Panc1 (cell line): ENCODE measurements around the gene ETFA. TPM values are rescaled to one million over a fixed set of nuclear protein-coding genes. Genes with fewer than 3 reads are reported as not detected.
"Not testable (repeated sequence)": the region's sequence is repeated elsewhere in the genome, so short reads cannot be mapped to it uniquely, and the experiment has no call there.

Experiments
- ATAC-seq: fragments of 200-7000 bp; cut with Tn5 transposase; 2 replicates; pipeline ENCODE4 v1.9.1; 2020; ENCODE audit warnings: mild to moderate bottlenecking, moderate library complexity
- BruUV-seq: library from RNA; stranded (reverse); fragments of 400-500 nt; replicated peaks from 2 replicates; lab custom pipeline; 2021; lab: Mats Ljungman, UMichigan
- CTCF ChIA-PET: fragments of 300-600 bp; sonication (Branson Sonifier 250); formaldehyde crosslinking; loops from one replicate; lab custom pipeline; 2022; ENCODE audit warnings: antibody characterized with exemption; lab: Charles Lee
- POLR2A ChIA-PET: fragments of 300-600 bp; sonication (Branson Sonifier 250); formaldehyde crosslinking; loops from one replicate; lab custom pipeline; 2022; ENCODE audit warnings: antibody characterized with exemption; lab: Charles Lee
- DNase-seq: peaks from one replicate; pipeline ENCODE4 v3.0.0-alpha.2; 2010; ENCODE audit warnings: low read depth, low spot score
- H3K27ac ChIP-seq: 2 replicates; pipeline ENCODE4 v1.5.1; 2011; ENCODE audit warnings: mild to moderate bottlenecking, low read length, inconsistent platforms
- H3K27me3 ChIP-seq: fragments of 200-500 bp; sonication (Bioruptor generic); 2 replicates; pipeline ENCODE4 v1.6.0; 2014; ENCODE audit warnings: low read length, inconsistent platforms; ENCODE audit not compliant: control insufficient read depth, insufficient read depth
- H3K36me3 ChIP-seq: fragments of 200-500 bp; sonication (Bioruptor generic); 2 replicates; pipeline ENCODE4 v1.5.1; 2014; ENCODE audit warnings: inconsistent platforms, mild to moderate bottlenecking, low read length, moderate library complexity; ENCODE audit not compliant: control insufficient read depth, insufficient read depth
- H3K4me1 ChIP-seq: 2 replicates; pipeline ENCODE4 v1.5.1; 2011; ENCODE audit warnings: inconsistent platforms, mild to moderate bottlenecking, low read length, moderate library complexity; ENCODE audit not compliant: control insufficient read depth, insufficient read depth
- H3K4me3 ChIP-seq, 2 experiments: 2 replicates each; pipeline ENCODE4 v1.5.1; 2011 to 2012; ENCODE audit warnings: low read depth in 2 of 2, low read length in 2 of 2, mild to moderate bottlenecking in 2 of 2, inconsistent platforms in 1 of 2, moderate library complexity in 1 of 2
- H3K9me3 ChIP-seq: fragments of 200-500 bp; sonication (Bioruptor generic); 2 replicates; pipeline ENCODE4 v1.5.1; 2014; ENCODE audit warnings: low read depth, mild to moderate bottlenecking, inconsistent platforms, low read length, moderate library complexity; ENCODE audit not compliant: control insufficient read depth, insufficient read depth
- CTCF ChIP-seq: fragments of 450-650 bp; IDR thresholded peaks from 2 replicates; pipeline ENCODE4 v1.5.1; 2017; ENCODE audit warnings: mild to moderate bottlenecking
- POLR2AphosphoS5 ChIP-seq: IDR thresholded peaks from 2 replicates; pipeline ENCODE4 v1.6.1; 2012; ENCODE audit warnings: mild to moderate bottlenecking, low read depth, low read length, moderate library complexity
- REST ChIP-seq, 2 experiments: IDR thresholded peaks; 2 replicates each; pipeline ENCODE4 v1.6.1; 2011 to 2012; ENCODE audit warnings: low read depth in 2 of 2, control low read depth in 1 of 2, low read length in 1 of 2, mild to moderate bottlenecking in 1 of 2, moderate library complexity in 1 of 2; ENCODE audit not compliant: insufficient read depth in 1 of 2
- SIN3A ChIP-seq: IDR thresholded peaks from 2 replicates; pipeline ENCODE4 v1.6.1; 2012; ENCODE audit warnings: low read depth, mild to moderate bottlenecking, low read length, moderate library complexity, borderline replicate concordance; ENCODE audit not compliant: insufficient read depth
- TCF7L2 ChIP-seq: IDR thresholded peaks from 2 replicates; pipeline ENCODE4 v1.6.1; 2011; ENCODE audit warnings: mild to moderate bottlenecking, low read depth, low read length, inconsistent platforms
- in situ Hi-C: cut with HindIII; loops from 2 replicates; pipeline ENCODE4 v1.10.0; 2016; ENCODE audit warnings: low sequenced_read_pairs, low pct_unique_long_range_greater_than_20kb
- intact Hi-C: fragments of 100-400 bp; cut with micrococcal nuclease; formaldehyde crosslinking; loops from one replicate; pipeline ENCODE4 v1.10.0; 2022; ENCODE audit not compliant: unreplicated experiment
- total RNA-seq: library from RNA; stranded (reverse); gene quantifications from one replicate; pipeline ENCODE4 v1.2.1, GENCODE V29; 2021; ENCODE audit not compliant: unreplicated experiment

The ETFA gene
- total RNA-seq, 1 experiment from 2014 or later, result 159 TPM

DNA sequence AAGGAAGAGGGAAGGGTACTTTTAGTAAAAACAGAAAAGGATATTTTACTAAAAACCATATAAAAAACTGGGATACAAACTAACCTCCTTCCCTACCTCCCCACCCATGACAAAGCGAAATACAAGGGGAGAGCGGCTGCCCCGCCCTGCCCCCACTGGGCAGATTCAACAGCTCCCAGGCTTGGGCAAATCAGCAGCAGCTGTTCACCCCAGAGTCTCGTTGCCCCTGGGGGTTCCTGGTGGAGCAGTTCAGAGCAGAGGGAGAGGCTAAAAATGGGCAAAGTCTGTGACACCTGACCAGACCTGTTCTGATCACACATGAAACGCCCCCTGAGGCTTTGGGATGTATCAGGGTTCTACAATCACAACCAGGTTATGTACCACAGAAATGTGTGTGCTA, 2.5 kb upstream of the ETFA start:
- no peak for TF ChIP-seq POLR2AphosphoS5
- TF ChIP-seq CTCF, result no peak
- TF ChIP-seq SIN3A, result no peak
- TF ChIP-seq TCF7L2, result no peak
- no peak for TF ChIP-seq REST (IDR thresholded peaks at IDR 0.05; ENCODE audit: insufficient read depth in 1 of 2, low read depth in 2 of 2, low read length in 1 of 2)
- ChIA-PET POLR2A (no interaction called here), CTCF (no interaction called here)
- Histone ChIP-seq H3K4me3 (no peak overlapping the region), H3K27me3 (no peaks in the 10 kb centered on the region), H3K9me3 (no peaks in the 10 kb centered on the region), H3K27ac (peak overlapping the region; percentile 59), H3K4me1 (peaks cover 26% of the 10 kb centered on the region), H3K36me3 (no peaks in the 10 kb centered on the region)
- intact Hi-C loops, result no loop called here
- DNase-seq (no peak), ATAC-seq (no peak)
- no TSS peak for BruUV-seq
- in situ Hi-C loops, result no loop called here

GRCh38 chr15:76313175-76313567, 1.9 kb upstream of the ETFA start:
- BruUV-seq, intact Hi-C loops, H3K27me3 ChIP-seq, H3K4me3 ChIP-seq, H3K36me3 ChIP-seq, POLR2A ChIA-PET, DNase-seq, H3K9me3 ChIP-seq, CTCF ChIA-PET, in situ Hi-C loops: not testable (repeated sequence)
- Histone ChIP-seq H3K27ac (peak overlapping the region; percentile 59), H3K4me1 (peaks cover 26% of the 10 kb centered on the region)
- peak; percentile 3; the same call in 1 of the 2 replicates for ATAC-seq

DNA sequence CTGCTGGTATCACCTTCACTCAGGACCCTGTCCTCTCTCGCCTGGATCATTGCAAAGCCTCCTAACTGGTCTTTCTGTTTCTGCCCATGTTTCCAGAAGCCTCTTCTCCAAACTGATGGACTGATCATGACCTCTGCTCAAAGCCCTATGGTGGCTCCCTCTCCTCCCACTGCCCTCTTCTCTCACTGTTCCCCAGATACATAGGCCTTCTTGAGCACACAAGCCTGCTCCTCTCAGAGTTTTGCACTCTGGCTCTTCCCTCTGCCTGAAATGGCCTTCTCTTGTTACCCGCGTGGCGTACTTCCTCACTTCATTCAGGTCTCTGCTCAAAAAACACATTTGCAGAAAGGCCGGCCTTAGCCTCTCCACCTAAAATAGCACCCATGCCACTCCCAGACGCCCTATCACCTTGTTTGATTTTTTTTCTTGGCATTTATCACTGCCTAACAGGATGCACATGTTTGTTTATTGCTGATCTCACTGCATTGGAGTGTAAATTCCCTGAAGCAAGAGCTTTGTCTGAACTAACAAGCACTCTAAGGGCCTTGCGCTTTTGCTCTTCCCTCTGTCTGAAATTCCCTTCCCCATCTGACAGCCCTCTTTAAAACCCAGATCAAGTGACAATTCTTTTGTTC, 1.4 kb upstream of the ETFA start:
- ATAC-seq, result peak; percentile 76
- POLR2A ChIA-PET, result no interaction called here

More for the DNA sequence above, 1.4 kb upstream of the ETFA start:
- in situ Hi-C loops (no loop called here), intact Hi-C loops (no loop called here)
- Histone ChIP-seq H3K27me3 (no peaks in the 10 kb centered on the region), H3K4me1 (peaks cover 26% of the 10 kb centered on the region), H3K27ac (peak overlapping the region; percentile 59), H3K36me3 (no peaks in the 10 kb centered on the region), H3K4me3 (0 out of 4 replicates have a peak overlapping the region, but pooled peaks of 1 of the 2 experiments have one; percentile 3), H3K9me3 (no peaks in the 10 kb centered on the region)
- CTCF ChIA-PET, result no interaction called here
- peak; percentile 92 for DNase-seq
- BruUV-seq, result no TSS peak
- TF ChIP-seq POLR2AphosphoS5 (peak; percentile 70; the same call in 1 of the 2 replicates), SIN3A (no peak)
